OCI-LY3 (cell line): Measurements from ENCODE around the gene MBP.

ENCODE experiments used
- EZH2phosphoT487 ChIP-seq: fragments of 200-600 bp; shearing (Covaris generic); IDR thresholded peaks from 2 replicates; pipeline ENCODE4 v1.6.1; 2018; ENCODE audit warnings: antibody characterized with exemption, mixed run types, low read depth
- TF ChIP-seq, protein P1 (sequence below): fragments of 200-600, 300-600 bp; sonication (generic); IDR thresholded peaks from 2 replicates; pipeline ENCODE4 v1.5.1; 2014; ENCODE audit warnings: antibody characterized with exemption, low read length, low read depth

DNA sequence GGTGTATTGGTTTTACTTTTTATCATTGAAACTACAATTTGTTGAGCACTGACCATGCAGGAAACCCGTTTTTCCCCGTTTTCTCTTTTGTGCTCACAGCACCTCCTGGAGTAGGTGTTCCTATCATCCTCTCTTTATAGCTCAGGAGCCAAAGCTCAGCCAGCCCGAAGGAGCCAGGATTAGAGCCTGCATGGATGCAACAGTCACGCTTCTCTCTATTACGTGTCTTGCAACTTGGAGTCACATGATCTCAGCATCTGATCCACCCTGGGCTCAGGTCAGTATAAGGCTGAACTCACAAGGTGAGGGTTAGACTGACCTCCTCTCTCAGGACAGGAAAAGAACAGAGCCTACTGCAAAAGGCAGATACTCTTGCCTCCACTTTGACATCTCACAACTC is 150.5 kb downstream of the MBP start:
- TF ChIP-seq, protein P1, sequence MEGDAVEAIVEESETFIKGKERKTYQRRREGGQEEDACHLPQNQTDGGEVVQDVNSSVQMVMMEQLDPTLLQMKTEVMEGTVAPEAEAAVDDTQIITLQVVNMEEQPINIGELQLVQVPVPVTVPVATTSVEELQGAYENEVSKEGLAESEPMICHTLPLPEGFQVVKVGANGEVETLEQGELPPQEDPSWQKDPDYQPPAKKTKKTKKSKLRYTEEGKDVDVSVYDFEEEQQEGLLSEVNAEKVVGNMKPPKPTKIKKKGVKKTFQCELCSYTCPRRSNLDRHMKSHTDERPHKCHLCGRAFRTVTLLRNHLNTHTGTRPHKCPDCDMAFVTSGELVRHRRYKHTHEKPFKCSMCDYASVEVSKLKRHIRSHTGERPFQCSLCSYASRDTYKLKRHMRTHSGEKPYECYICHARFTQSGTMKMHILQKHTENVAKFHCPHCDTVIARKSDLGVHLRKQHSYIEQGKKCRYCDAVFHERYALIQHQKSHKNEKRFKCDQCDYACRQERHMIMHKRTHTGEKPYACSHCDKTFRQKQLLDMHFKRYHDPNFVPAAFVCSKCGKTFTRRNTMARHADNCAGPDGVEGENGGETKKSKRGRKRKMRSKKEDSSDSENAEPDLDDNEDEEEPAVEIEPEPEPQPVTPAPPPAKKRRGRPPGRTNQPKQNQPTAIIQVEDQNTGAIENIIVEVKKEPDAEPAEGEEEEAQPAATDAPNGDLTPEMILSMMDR = no peak
- TF ChIP-seq EZH2phosphoT487 = no peak
